Measurements from ENCODE around the gene SPDYE11.
"Not testable (repeated sequence)": the region's sequence is repeated elsewhere in the genome, so short reads cannot be mapped to it uniquely, and the experiment has no call there.

The SPDYE11 gene

GRCh38 chr7:73057811-73058210 is at the start of gene SPDYE11:
Gene SPDYE11 (minus strand): TSS chr7:73057911. CDS start chr7:73056111, 1,800 bp downstream.
- not testable (repeated sequence) for DNase-seq (ENCODE audit: low read depth)

- DNase-seq (ENCODE audit: low read depth): not testable (repeated sequence)
These were observed 28.2 kb upstream of the SPDYE11 start, which contains the start of gene SPDYE9 for GRCh38 chr7:73085938-73086337. Gene SPDYE9 (minus strand): TSS chr7:73086038. CDS start chr7:73084238, 1,800 bp downstream.

GRCh38 chr7:73029666-73030065 is 28.0 kb downstream of the SPDYE11 start, which contains the start of gene SPDYE8:
Gene SPDYE8 (minus strand): TSS chr7:73029766. CDS start chr7:73027966, 1,800 bp downstream.
- not testable (repeated sequence) for DNase-seq (ENCODE audit: low read depth)

- not testable (repeated sequence) for DNase-seq (ENCODE audit: low read depth)
These were observed 51.2 kb downstream of the SPDYE11 start for GRCh38 chr7:73006491-73006890.

GRCh38 chr7:73005693-73006447 is 51.8 kb downstream of the SPDYE11 start:
- DNase-seq (ENCODE audit: low read depth): peak; percentile 30

GRCh38 chr7:73005356-73005692 is 52.4 kb downstream of the SPDYE11 start:
- not testable (repeated sequence) for DNase-seq (ENCODE audit: low read depth)

GRCh38 chr7:72997887-72998468 is 59.7 kb downstream of the SPDYE11 start:
- not testable (repeated sequence) for DNase-seq (ENCODE audit: low read depth)

Data from HS-5 (cell line).